ENCODE data around the gene ZNF775. TPM values are rescaled to one million over a fixed set of nuclear protein-coding genes. Genes with fewer than 3 reads are reported as not detected.

The ZNF775 gene
- total RNA-seq, 1 experiment from 2014 or later, result 3.7 TPM

GRCh38 chr7:150412518-150413488, 33.7 kb downstream of the ZNF775 start:
- ATAC-seq (no peak), DNase-seq (no peak)
- ChIA-PET POLR2A (ENCODE audit: unreplicated experiment) (no interaction called here), CTCF (no interaction called here)
- H2AFZ ChIP-seq (ENCODE audit: low read length), result no peak overlapping the region
- no peak overlapping the region for H3K4me3 ChIP-seq (ENCODE audit: low read length)
- H3F3A ChIP-seq (ENCODE audit: low read length, unreplicated experiment), result no peaks in the 10 kb centered on the region
- H3K79me2 ChIP-seq (ENCODE audit: low read length), result no peaks in the 10 kb centered on the region
- no peaks in the 10 kb centered on the region for H4K20me1 ChIP-seq (ENCODE audit: low read length)
- BruUV-seq (replicated peaks), result no TSS peak
- no peaks in the 10 kb centered on the region for H3K27me3 ChIP-seq (ENCODE audit: low read length)
- H3K9me3 ChIP-seq (ENCODE audit: low read length), result no peaks in the 10 kb centered on the region
- no peaks in the 10 kb centered on the region for H3K9me2 ChIP-seq (replicated peaks; ENCODE audit: low read length)
- no peak overlapping the region for H3K9ac ChIP-seq (ENCODE audit: low read length)
- H3K4me2 ChIP-seq (ENCODE audit: low read length), result no peak overlapping the region
- no peaks in the 10 kb centered on the region for H3K36me3 ChIP-seq (ENCODE audit: low read depth, low read length)
- no peaks in the 10 kb centered on the region for H3K4me1 ChIP-seq (ENCODE audit: insufficient read depth, low read length)
- no peak for TF ChIP-seq EZH2phosphoT487 (IDR thresholded peaks at IDR 0.05; ENCODE audit: borderline replicate concordance, low read length)
- TF ChIP-seq CTCF (conservative IDR thresholded peaks at IDR 0.05; ENCODE audit: low read depth, low read length), result no peak
- no peak for TF ChIP-seq EZH2 (IDR thresholded peaks at IDR 0.05; ENCODE audit: low read length, unreplicated experiment)
- intact Hi-C loops (cut with micrococcal nuclease), result no loop called here
- no peak overlapping the region for H3K27ac ChIP-seq (ENCODE audit: low read length)

GRCh38 chr7:150413640-150414081, 34.5 kb downstream of the ZNF775 start:
- no peaks in the 10 kb centered on the region for H3K9me2 ChIP-seq (replicated peaks; ENCODE audit: low read length)
- H3F3A ChIP-seq (ENCODE audit: low read length, unreplicated experiment), result no peaks in the 10 kb centered on the region
- no peaks in the 10 kb centered on the region for H3K79me2 ChIP-seq (ENCODE audit: low read length)
- no peak overlapping the region for H3K27ac ChIP-seq (ENCODE audit: low read length)
- no peak overlapping the region for H3K4me2 ChIP-seq (ENCODE audit: low read length)
- intact Hi-C loops (cut with micrococcal nuclease), result no loop called here
- H3K4me1 ChIP-seq (ENCODE audit: insufficient read depth, low read length), result no peaks in the 10 kb centered on the region
- H3K4me3 ChIP-seq (ENCODE audit: low read length), result no peak overlapping the region
- ChIA-PET POLR2A (ENCODE audit: unreplicated experiment) (no interaction called here), CTCF (no interaction called here)
- H2AFZ ChIP-seq (ENCODE audit: low read length), result no peak overlapping the region
- TF ChIP-seq EZH2 (IDR thresholded peaks at IDR 0.05; ENCODE audit: low read length, unreplicated experiment) (no peak), EZH2phosphoT487 (IDR thresholded peaks at IDR 0.05; ENCODE audit: borderline replicate concordance, low read length) (no peak), CTCF (conservative IDR thresholded peaks at IDR 0.05; ENCODE audit: low read depth, low read length) (no peak)
- no peaks in the 10 kb centered on the region for H3K27me3 ChIP-seq (ENCODE audit: low read length)
- H3K9ac ChIP-seq (ENCODE audit: low read length), result no peak overlapping the region
- ATAC-seq, result no peak
- no peaks in the 10 kb centered on the region for H3K36me3 ChIP-seq (ENCODE audit: low read depth, low read length)
- H4K20me1 ChIP-seq (ENCODE audit: low read length), result no peaks in the 10 kb centered on the region
- H3K9me3 ChIP-seq (ENCODE audit: low read length), result no peaks in the 10 kb centered on the region
- BruUV-seq (replicated peaks), result no TSS peak
- no peak for DNase-seq
